Type B pancreatic cell (in vitro differentiated cells): ENCODE measurements around the gene TAPBPL. TPM values are rescaled to one million over a fixed set of nuclear protein-coding genes. Genes with fewer than 3 reads are reported as not detected.

Experiments used
- DNase-seq: peaks from one replicate; pipeline ENCODE4 v3.0.0; 2021; ENCODE audit warnings: mixed read lengths; ENCODE audit not compliant: unreplicated experiment; ENCODE audit errors: extremely low spot score
- H3K27ac Mint-ChIP-seq: 2 replicates; pipeline ENCODE4 v1.8.0; 2021; ENCODE audit warnings: mild to moderate bottlenecking, mixed read lengths
- H3K27me3 Mint-ChIP-seq: 2 replicates; pipeline ENCODE4 v1.8.0; 2021; ENCODE audit warnings: mixed read lengths
- H3K36me3 Mint-ChIP-seq: 2 replicates; pipeline ENCODE4 v1.8.0; 2021; ENCODE audit warnings: mixed read lengths
- H3K4me1 Mint-ChIP-seq: one replicate; pipeline ENCODE4 v1.8.0; 2021; ENCODE audit warnings: mixed read lengths; ENCODE audit not compliant: unreplicated experiment
- H3K4me3 Mint-ChIP-seq: 2 replicates; pipeline ENCODE4 v1.8.0; 2021; ENCODE audit warnings: mild to moderate bottlenecking, mixed read lengths
- H3K9me3 Mint-ChIP-seq: 2 replicates; pipeline ENCODE4 v1.8.0; 2021; ENCODE audit warnings: mixed read lengths
- CTCF ChIP-seq: fragments of 200-600 bp; sonication (generic); conservative IDR thresholded peaks from 2 replicates; pipeline ENCODE4 v1.5.0; 2021; ENCODE audit warnings: antibody characterized with exemption, mild to moderate bottlenecking
- total RNA-seq: library from RNA; stranded (reverse); gene quantifications from 2 replicates; pipeline ENCODE4 v1.2.1, GENCODE V29; 2021; ENCODE audit warnings: low replicate concordance

Gene TAPBPL
- total RNA-seq, 1 donor from 2014 or later = 12.4 TPM

- no peak overlapping the region for H3K27ac Mint-ChIP-seq
Measured at GRCh38 chr12:6440391-6440790, 11.5 kb upstream of the TAPBPL start.

DNA sequence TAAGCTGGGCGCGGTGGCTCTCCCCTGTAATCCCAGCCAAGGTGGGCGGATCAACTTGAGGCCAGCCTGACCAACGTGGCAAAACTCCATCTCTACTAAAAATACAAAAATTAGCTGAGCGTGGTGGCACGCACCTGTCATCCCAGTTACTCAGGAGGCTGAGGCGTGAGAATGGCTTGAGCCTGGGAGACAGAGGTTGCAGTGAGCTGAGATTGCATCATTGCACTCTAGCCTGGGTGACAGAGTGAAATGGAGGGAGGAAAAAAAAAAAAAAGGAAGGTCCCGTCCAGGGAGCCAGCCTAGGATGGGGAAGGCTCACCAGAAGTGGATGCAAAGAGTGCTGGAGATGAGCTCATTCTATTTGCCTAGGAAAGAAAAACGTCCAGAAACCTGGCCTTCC, 9.0 kb upstream of the TAPBPL start:
- H3K27ac Mint-ChIP-seq = no peak overlapping the region
- H3K27me3 Mint-ChIP-seq = no peaks in the 10 kb centered on the region
- DNase-seq = no peak
- H3K4me3 Mint-ChIP-seq = no peak overlapping the region
- no peaks in the 10 kb centered on the region for H3K9me3 Mint-ChIP-seq
- no peaks in the 10 kb centered on the region for H3K4me1 Mint-ChIP-seq
- H3K36me3 Mint-ChIP-seq = peaks cover 6% of the 10 kb centered on the region
- TF ChIP-seq CTCF = no peak

More at GRCh38 chr12:6440391-6440790, 11.5 kb upstream of the TAPBPL start:
- Mint-ChIP-seq H3K4me1 (no peaks in the 10 kb centered on the region), H3K27me3 (no peaks in the 10 kb centered on the region), H3K9me3 (no peaks in the 10 kb centered on the region), H3K4me3 (no peak overlapping the region), H3K36me3 (peaks cover 6% of the 10 kb centered on the region)
- TF ChIP-seq CTCF = no peak
- no peak for DNase-seq

DNA sequence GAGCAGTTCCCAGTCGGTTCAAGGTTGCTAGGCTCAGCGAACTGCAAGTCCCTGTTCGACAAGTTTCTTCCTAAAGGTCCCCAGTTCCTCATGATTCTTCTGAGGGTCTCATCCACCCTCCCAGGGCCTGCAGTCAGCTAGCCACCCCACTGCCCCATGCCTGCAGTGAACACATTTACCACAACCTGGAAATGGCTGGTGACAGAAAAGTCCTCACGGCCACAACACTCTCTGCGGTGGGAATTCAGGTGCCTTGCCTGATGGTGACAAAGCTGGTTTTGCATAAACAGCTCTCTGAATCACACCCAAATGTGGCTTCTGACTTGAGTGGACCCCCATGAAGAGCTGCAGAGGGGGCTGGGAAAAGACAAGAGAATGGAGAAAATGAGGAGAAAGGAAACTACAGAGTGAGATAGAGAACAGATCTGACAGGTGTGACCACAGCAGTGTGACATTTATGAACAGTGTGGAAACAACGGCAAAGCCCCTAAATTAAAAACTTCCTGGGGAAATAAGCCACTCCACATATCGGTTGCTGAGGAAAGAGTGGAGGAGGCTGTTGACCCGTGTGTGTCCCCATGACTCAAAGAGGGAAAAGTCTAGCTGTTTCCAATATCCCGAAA, 8.4 kb upstream of the TAPBPL start:
- Mint-ChIP-seq H3K4me1 (no peaks in the 10 kb centered on the region), H3K36me3 (peaks cover 6% of the 10 kb centered on the region), H3K27me3 (no peaks in the 10 kb centered on the region), H3K4me3 (no peak overlapping the region), H3K9me3 (no peaks in the 10 kb centered on the region), H3K27ac (no peak overlapping the region)
- no peak for DNase-seq
- TF ChIP-seq CTCF = no peak

DNA sequence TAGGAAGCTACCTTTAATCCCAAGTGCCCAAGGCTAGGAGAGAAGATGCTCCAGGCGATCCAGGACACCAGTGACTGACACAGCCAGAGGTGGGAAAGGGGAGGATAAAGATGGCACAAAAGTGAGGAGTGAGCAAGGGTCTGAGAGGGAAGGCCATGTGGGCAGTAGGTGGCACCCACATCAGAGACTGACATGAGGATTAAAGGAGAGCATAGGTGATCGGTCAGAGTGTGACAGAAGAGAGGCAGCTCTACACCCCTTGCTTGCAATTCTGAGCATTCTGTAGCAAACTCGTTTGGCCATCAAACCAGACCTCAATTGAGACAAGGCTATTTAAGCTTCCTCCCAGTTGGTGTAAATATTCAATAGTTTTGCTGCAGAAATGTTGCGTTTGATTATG, 7.8 kb upstream of the TAPBPL start:
- Mint-ChIP-seq H3K9me3 (no peaks in the 10 kb centered on the region), H3K27me3 (no peaks in the 10 kb centered on the region), H3K36me3 (peaks cover 6% of the 10 kb centered on the region), H3K27ac (no peak overlapping the region), H3K4me1 (no peaks in the 10 kb centered on the region), H3K4me3 (no peak overlapping the region)
- no peak for TF ChIP-seq CTCF
- no peak for DNase-seq

GRCh38 chr12:6444704-6445688, 6.8 kb upstream of the TAPBPL start, which contains the start of gene CD27:
CD27 (plus strand) TSS chr12:6444955; CDS start chr12:6445096, 141 bp downstream.
- H3K27ac Mint-ChIP-seq = no peak within 1 kb of the TSS
- H3K4me1 Mint-ChIP-seq = no peaks in the 10 kb centered on the region
- peaks cover 6% of the 10 kb centered on the region for H3K36me3 Mint-ChIP-seq
- no peak for TF ChIP-seq CTCF
- no peaks in the 10 kb centered on the region for H3K27me3 Mint-ChIP-seq
- no peak within 1 kb of the TSS for H3K4me3 Mint-ChIP-seq
- no peaks in the 10 kb centered on the region for H3K9me3 Mint-ChIP-seq
- no peak for DNase-seq
